Effector memory CD8-positive, alpha-beta T cell (primary cell): ENCODE data around the gene CC2D1B.
"Not testable (repeated sequence)": the region's sequence is repeated elsewhere in the genome, so short reads cannot be mapped to it uniquely, and the experiment has no call there.

Source experiments
- ATAC-seq: fragments of 150-1000 bp; cut with Tn5 transposase; replicated peaks from 2 replicates; pipeline ENCODE4 v1.10.0; 2021; ENCODE audit warnings: mild to moderate bottlenecking, moderate library complexity
- DNase-seq, 3 experiments: peaks; one replicate each; pipeline ENCODE4 v3.0.0; 2021
- H3K27ac Mint-ChIP-seq, 2 donors: one replicate each; pipeline ENCODE4 v1.8.0; 2022; ENCODE audit warnings: mild to moderate bottlenecking in 2 of 2, mixed read lengths in 2 of 2, moderate library complexity in 2 of 2
- H3K27me3 Mint-ChIP-seq, 2 donors: one replicate each; pipeline ENCODE4 v1.8.0; 2022; ENCODE audit warnings: mixed read lengths in 2 of 2
- H3K36me3 Mint-ChIP-seq: one replicate; pipeline ENCODE4 v1.8.0; 2022; ENCODE audit warnings: mild to moderate bottlenecking, moderate library complexity, mixed read lengths; ENCODE audit not compliant: insufficient read depth
- H3K4me1 Mint-ChIP-seq, 2 donors: one replicate each; pipeline ENCODE4 v1.8.0; 2022; ENCODE audit warnings: low read depth in 2 of 2, mixed read lengths in 2 of 2
- H3K4me3 Mint-ChIP-seq, 2 donors: one replicate each; pipeline ENCODE4 v1.8.0; 2022; ENCODE audit warnings: mild to moderate bottlenecking in 2 of 2, mixed read lengths in 2 of 2, moderate library complexity in 2 of 2
- H3K9me3 Mint-ChIP-seq, 2 donors: one replicate each; pipeline ENCODE4 v1.8.0; 2022; ENCODE audit warnings: mixed read lengths in 2 of 2
- total RNA-seq, 9 experiments: gene quantifications; one replicate each; lab custom pipeline; 2026; lab: John Stamatoyannopoulos, UW

Gene CC2D1B
- 103 to 197 (median 127) reads per million in 9 experiments for total RNA-seq

- peak; percentile 99 to 100 (median 99) for DNase-seq
- Mint-ChIP-seq H3K4me1 (peaks cover 31 to 32% of the 10 kb centered on the region in 2 donors), H3K9me3 (no peaks in the 10 kb centered on the region), H3K36me3 (peaks cover 43% of the 10 kb centered on the region), H3K27me3 (no peaks in the 10 kb centered on the region), H3K27ac (peak within 1 kb of the TSS; percentile 96 to 98), H3K4me3 (peak within 1 kb of the TSS; percentile 95 to 97)
- peak; percentile 88 for ATAC-seq
These were observed at the start of gene CC2D1B for GRCh38 chr1:52365746-52366516. Gene CC2D1B, minus strand, starts transcription at chr1:52366205. Its CDS starts 1,585 bp downstream, at chr1:52364620.

DNA sequence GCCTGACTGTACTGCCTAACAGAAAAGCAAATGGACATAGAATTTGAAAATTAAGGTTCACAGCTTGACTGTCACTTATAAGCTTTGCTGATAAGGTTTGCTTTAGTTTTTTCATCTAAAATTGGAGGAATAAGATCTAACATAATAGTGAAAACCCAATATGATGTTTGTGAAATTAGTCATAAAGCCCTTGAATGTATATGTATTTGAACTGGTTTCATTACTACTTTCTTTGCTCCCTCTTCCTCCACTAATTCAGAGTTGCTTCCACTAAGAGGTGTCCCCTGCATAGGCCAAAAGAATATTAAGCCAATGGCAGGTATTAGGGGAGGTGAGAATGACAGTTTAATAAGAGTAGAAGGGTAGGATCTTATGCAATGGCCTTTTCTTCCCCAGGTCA lies 48.9 kb upstream of the CC2D1B start:
- Mint-ChIP-seq H3K4me3 (no peak overlapping the region), H3K4me1 (peaks cover 4 to 5% of the 10 kb centered on the region in 2 donors), H3K9me3 (no peaks in the 10 kb centered on the region), H3K36me3 (peaks cover 93% of the 10 kb centered on the region), H3K27me3 (no peaks in the 10 kb centered on the region), H3K27ac (no peak overlapping the region)
- ATAC-seq (no peak), DNase-seq (no peak)

GRCh38 chr1:52413410-52413989 lies 47.5 kb upstream of the CC2D1B start:
- DNase-seq, result no peak
- peaks cover 4 to 5% of the 10 kb centered on the region in 2 donors for H3K4me1 Mint-ChIP-seq
- H3K27ac Mint-ChIP-seq, result no peak overlapping the region
- no peak overlapping the region for H3K4me3 Mint-ChIP-seq
- peaks cover 91% of the 10 kb centered on the region for H3K36me3 Mint-ChIP-seq
- H3K9me3 Mint-ChIP-seq, result no peaks in the 10 kb centered on the region
- no peaks in the 10 kb centered on the region for H3K27me3 Mint-ChIP-seq
- no peak for ATAC-seq

GRCh38 chr1:52404975-52405338 lies 39.0 kb upstream of the CC2D1B start:
- peaks cover 26 to 30% of the 10 kb centered on the region in 2 donors for H3K4me1 Mint-ChIP-seq
- peaks cover 45% of the 10 kb centered on the region for H3K36me3 Mint-ChIP-seq
- DNase-seq (no peak), ATAC-seq (no peak)
- no peaks in the 10 kb centered on the region for H3K27me3 Mint-ChIP-seq
- peak overlapping the region; percentile 98 for H3K27ac Mint-ChIP-seq
- H3K9me3 Mint-ChIP-seq, result no peaks in the 10 kb centered on the region
- H3K4me3 Mint-ChIP-seq, result peak overlapping the region; percentile 98 to 100

- Mint-ChIP-seq H3K27ac (peak within 1 kb of the TSS; percentile 98), H3K9me3 (no peaks in the 10 kb centered on the region), H3K27me3 (no peaks in the 10 kb centered on the region), H3K4me1 (peaks cover 26 to 30% of the 10 kb centered on the region in 2 donors), H3K36me3 (peaks cover 41% of the 10 kb centered on the region), H3K4me3 (peak within 1 kb of the TSS; percentile 98 to 100)
- DNase-seq (peak; percentile 96 to 98 (median 96)), ATAC-seq (peak; percentile 91)
These were observed 38.3 kb upstream of the CC2D1B start, which contains the start of the genes ORC1 and PRPF38A for GRCh38 chr1:52404116-52404974. Gene ORC1, minus strand, starts transcription at chr1:52404423. Its CDS starts 2,200 bp downstream, at chr1:52402223. Gene PRPF38A, plus strand, starts transcription at chr1:52404602. Its CDS starts 148 bp downstream, at chr1:52404750.

DNA sequence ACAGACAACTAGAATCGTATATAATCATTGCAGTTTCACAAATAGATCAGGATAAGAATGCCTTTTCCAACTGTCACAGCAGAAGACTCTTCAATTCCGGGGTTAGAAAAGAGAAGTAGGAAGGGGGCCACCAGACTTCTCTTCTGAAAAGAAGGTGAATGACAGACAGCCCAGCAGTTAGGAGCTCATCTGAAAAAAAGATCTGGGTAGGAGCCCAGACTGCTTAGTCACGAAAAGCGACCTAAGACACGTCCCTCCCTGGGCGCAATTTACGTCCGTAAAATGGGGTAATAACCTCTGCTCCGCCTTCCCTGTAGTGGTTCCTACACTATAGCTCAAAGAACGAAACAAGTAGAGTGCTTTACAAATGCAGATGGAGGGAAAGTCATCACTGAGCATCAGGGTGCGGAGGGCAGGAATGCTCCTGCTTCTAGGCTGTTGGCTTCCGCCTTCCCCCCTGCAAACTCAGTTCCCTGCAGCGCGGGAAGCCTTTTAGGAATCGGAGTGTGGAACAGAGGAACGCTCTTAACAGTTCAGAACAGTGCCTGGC lies 37.6 kb upstream of the CC2D1B start:
- Mint-ChIP-seq H3K27me3 (no peaks in the 10 kb centered on the region), H3K9me3 (no peaks in the 10 kb centered on the region), H3K4me1 (peaks cover 26 to 27% of the 10 kb centered on the region in 2 donors), H3K36me3 (peaks cover 34% of the 10 kb centered on the region), H3K27ac (peak overlapping the region; percentile 98), H3K4me3 (peak overlapping the region; percentile 98 to 100)
- peak; percentile 60 for ATAC-seq
- DNase-seq, result peak; percentile 49 to 62 (median 50)

GRCh38 chr1:52402860-52403240 lies 36.8 kb upstream of the CC2D1B start:
- Mint-ChIP-seq H3K9me3 (no peaks in the 10 kb centered on the region), H3K4me1 (peaks cover 26% of the 10 kb centered on the region in 2 donors), H3K36me3 (peaks cover 28% of the 10 kb centered on the region), H3K27me3 (no peaks in the 10 kb centered on the region), H3K4me3 (peak overlapping the region; percentile 98 to 100), H3K27ac (peak overlapping the region in 1 of 2 donors; percentile 98)
- DNase-seq (no peak), ATAC-seq (no peak)

DNA sequence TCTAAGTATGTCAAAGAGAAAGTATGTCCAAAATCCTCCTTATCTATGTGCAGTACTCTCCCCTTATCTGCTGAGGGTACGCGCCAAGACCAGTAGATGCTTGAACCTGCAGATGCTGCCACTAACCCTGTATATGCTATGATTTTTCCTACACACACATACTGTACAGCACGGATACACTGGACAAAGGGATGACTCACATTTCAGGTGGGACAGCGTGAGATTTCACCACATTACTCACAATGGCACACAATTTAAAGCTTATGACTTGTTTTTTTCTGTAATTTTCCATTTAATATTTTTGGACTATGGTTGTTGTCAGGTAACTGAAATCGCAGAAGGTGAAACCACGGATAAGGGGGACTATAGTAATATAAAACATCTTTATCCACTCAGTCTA lies 34.1 kb upstream of the CC2D1B start:
- Mint-ChIP-seq H3K27me3 (no peaks in the 10 kb centered on the region), H3K27ac (no peak overlapping the region), H3K4me1 (peaks cover 11 to 16% of the 10 kb centered on the region in 2 donors), H3K9me3 (no peaks in the 10 kb centered on the region), H3K36me3 (peaks cover 18% of the 10 kb centered on the region), H3K4me3 (no peak overlapping the region)
- ATAC-seq, result no peak
- DNase-seq, result no peak

GRCh38 chr1:52399629-52400028 lies 33.6 kb upstream of the CC2D1B start:
- Mint-ChIP-seq H3K36me3 (peaks cover 17% of the 10 kb centered on the region), H3K27me3 (no peaks in the 10 kb centered on the region)
- DNase-seq, result no peak

DNA sequence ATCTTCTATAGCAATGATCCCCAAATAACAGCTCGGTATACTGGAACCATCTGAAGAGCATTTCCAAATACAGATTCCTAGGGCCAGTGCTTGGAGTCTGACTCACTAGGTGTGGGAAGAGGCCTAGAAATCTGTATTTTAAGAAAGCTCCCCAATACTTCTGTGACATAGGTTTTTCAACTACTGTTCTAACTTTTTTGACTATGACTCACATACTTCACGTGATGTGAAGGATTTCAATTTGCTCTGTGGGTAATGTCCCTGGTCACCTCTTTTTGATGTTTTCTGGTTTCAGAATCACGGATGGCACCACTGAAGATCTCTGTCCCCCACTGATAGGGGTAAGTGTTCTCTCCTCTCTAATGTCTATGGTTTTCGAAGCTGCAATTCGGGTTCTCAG lies 27.2 kb upstream of the CC2D1B start:
- ATAC-seq, result no peak
- Mint-ChIP-seq H3K36me3 (no peaks in the 10 kb centered on the region), H3K27me3 (no peaks in the 10 kb centered on the region), H3K27ac (no peak overlapping the region), H3K4me1 (no peaks in the 10 kb centered on the region), H3K4me3 (no peak overlapping the region), H3K9me3 (no peaks in the 10 kb centered on the region)
- no peak for DNase-seq

More at GRCh38 chr1:52399629-52400028, 33.6 kb upstream of the CC2D1B start:
- Mint-ChIP-seq H3K9me3 (no peaks in the 10 kb centered on the region), H3K27ac (no peak overlapping the region), H3K4me3 (no peak overlapping the region), H3K4me1 (peaks cover 6 to 13% of the 10 kb centered on the region in 2 donors)
- no peak for ATAC-seq

DNA sequence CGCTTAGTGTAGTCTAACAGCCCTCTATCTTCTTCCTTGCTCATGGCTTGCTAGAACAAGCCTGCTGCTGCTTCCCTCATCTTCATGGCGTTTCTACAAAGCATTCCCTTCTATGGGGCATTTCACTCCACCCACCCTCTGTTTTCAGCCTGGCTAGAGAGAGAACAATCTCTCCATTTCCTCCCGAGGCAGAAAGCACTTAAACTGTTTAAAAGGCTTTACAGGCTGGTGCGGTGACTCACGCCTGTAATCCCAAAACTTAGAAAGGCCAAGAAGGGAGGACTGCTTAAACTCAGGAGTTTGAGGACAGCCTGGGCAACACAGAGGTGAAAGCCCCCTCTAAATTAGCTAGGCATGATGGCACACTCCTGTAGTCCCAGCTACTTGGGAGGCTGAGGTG lies 20.5 kb upstream of the CC2D1B start:
- Mint-ChIP-seq H3K9me3 (no peaks in the 10 kb centered on the region), H3K4me3 (no peak overlapping the region), H3K27ac (no peak overlapping the region), H3K4me1 (no peaks in the 10 kb centered on the region), H3K27me3 (no peaks in the 10 kb centered on the region), H3K36me3 (no peaks in the 10 kb centered on the region)
- DNase-seq (no peak), ATAC-seq (no peak)

DNA sequence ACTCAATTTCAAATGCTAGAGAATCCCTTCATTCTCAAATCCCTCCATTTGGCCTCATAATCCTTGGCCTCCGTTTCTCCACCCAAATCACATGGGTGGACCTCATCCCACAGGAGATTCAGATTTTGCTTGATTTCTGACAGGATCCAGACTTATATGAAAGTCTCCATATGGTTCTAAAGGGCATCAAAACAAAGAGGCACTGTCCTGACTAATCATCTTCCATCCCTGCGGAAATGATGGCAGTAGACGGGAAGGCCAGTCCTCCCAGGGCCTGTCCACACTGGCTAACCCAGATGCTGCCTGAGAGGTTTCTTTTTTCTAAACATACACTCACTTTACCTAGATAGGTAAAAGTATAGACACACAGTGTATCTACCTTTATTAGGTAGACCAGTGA lies 19.4 kb upstream of the CC2D1B start:
- Mint-ChIP-seq H3K27ac (no peak overlapping the region), H3K27me3 (no peaks in the 10 kb centered on the region), H3K9me3 (no peaks in the 10 kb centered on the region), H3K36me3 (no peaks in the 10 kb centered on the region), H3K4me3 (no peak overlapping the region), H3K4me1 (no peaks in the 10 kb centered on the region)
- DNase-seq (no peak), ATAC-seq (no peak)

GRCh38 chr1:52369851-52370250 lies 3.8 kb upstream of the CC2D1B start:
- peaks cover 13 to 15% of the 10 kb centered on the region in 2 donors for H3K4me1 Mint-ChIP-seq
- peaks cover 14% of the 10 kb centered on the region for H3K36me3 Mint-ChIP-seq
- ATAC-seq, H3K27me3 Mint-ChIP-seq, H3K4me3 Mint-ChIP-seq, H3K27ac Mint-ChIP-seq, H3K9me3 Mint-ChIP-seq, DNase-seq: not testable (repeated sequence)
